ENCODE measurements around the gene CTDSP1.

DNA sequence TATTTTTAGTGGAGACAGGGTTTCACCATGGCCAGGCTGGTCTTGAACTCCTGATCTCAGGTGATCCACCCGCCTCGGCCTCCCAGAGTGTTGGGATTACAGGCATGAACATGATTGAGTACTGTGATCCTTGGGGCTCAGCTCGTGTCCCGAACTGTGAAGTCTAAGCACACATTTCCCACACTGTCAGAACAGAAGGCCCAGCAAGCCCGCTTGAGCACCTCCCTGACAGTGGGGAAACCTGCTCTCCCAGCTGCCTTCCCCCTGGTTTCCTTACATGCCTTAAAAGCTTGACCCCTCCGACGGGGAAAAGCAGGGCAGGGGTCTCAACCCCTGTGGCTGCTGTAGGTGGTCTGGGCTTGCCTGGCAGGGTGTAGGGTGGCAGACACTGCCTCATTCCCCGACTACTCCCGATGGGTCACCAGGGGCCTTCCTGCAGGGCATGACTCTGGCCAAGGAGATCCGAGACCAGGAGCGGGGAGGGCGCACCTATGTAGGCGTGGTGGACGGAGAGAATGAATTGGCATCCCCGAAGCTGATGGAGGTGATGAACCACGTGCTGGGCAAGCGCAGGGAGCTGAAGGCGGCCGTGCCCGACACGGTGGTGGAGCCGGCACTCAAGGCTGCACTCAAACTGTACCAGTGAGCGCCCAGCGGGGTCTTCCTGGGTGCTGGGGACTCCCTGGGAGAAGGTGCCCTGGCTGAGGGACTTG, 29.3 kb downstream of the CTDSP1 start:
- TF ChIP-seq YY1 (IDR thresholded peaks at IDR 0.05; ENCODE audit: insufficient read depth, insufficient read length): no peak
- no peak for TF ChIP-seq ZNF274 (IDR thresholded peaks at IDR 0.05; ENCODE audit: low read depth, low read length)

Measured in NT2/D1 (cell line).